PFSK-1 (cell line): ENCODE data around the gene PRLH.

ENCODE experiments used
- FOXP2 ChIP-seq: optimal IDR thresholded peaks from 2 replicates; pipeline ENCODE3; 2011; ENCODE audit warnings: borderline replicate concordance, control low read depth, inconsistent platforms; ENCODE audit not compliant: insufficient read depth; ENCODE audit errors: extremely low read length, extremely low read depth
- POLR2AphosphoS5 ChIP-seq: IDR thresholded peaks from 2 replicates; pipeline ENCODE4 v1.6.1; 2012; ENCODE audit warnings: low read depth, mild to moderate bottlenecking, control low read depth, low read length, moderate library complexity
- SIN3A ChIP-seq: IDR thresholded peaks from 2 replicates; pipeline ENCODE4 v1.6.1; 2012; ENCODE audit warnings: mild to moderate bottlenecking, low read length, moderate library complexity, borderline replicate concordance; ENCODE audit not compliant: insufficient read depth
- TAF1 ChIP-seq: IDR thresholded peaks from 2 replicates; pipeline ENCODE4 v1.6.1; 2012; ENCODE audit warnings: low read length, control low read depth, borderline replicate concordance; ENCODE audit not compliant: insufficient read depth
- TF ChIP-seq, protein P1 (sequence below), 2 experiments: IDR thresholded peaks; 2 replicates each; pipeline versions ENCODE4 v1.6.1 to v1.8.0; 2011 to 2012; ENCODE audit warnings: low read depth in 2 of 2, low read length in 2 of 2, control low read depth in 1 of 2, inconsistent platforms in 1 of 2, mild to moderate bottlenecking in 1 of 2, moderate library complexity in 1 of 2; ENCODE audit not compliant: insufficient read depth in 1 of 2

PRLH gene

GRCh38 chr2:237563816-237564215 lies 2.6 kb upstream of the PRLH start:
- TF ChIP-seq POLR2AphosphoS5: no peak
- no peak for TF ChIP-seq SIN3A
- no peak for TF ChIP-seq FOXP2
- no peak for TF ChIP-seq TAF1
- TF ChIP-seq, protein P1, sequence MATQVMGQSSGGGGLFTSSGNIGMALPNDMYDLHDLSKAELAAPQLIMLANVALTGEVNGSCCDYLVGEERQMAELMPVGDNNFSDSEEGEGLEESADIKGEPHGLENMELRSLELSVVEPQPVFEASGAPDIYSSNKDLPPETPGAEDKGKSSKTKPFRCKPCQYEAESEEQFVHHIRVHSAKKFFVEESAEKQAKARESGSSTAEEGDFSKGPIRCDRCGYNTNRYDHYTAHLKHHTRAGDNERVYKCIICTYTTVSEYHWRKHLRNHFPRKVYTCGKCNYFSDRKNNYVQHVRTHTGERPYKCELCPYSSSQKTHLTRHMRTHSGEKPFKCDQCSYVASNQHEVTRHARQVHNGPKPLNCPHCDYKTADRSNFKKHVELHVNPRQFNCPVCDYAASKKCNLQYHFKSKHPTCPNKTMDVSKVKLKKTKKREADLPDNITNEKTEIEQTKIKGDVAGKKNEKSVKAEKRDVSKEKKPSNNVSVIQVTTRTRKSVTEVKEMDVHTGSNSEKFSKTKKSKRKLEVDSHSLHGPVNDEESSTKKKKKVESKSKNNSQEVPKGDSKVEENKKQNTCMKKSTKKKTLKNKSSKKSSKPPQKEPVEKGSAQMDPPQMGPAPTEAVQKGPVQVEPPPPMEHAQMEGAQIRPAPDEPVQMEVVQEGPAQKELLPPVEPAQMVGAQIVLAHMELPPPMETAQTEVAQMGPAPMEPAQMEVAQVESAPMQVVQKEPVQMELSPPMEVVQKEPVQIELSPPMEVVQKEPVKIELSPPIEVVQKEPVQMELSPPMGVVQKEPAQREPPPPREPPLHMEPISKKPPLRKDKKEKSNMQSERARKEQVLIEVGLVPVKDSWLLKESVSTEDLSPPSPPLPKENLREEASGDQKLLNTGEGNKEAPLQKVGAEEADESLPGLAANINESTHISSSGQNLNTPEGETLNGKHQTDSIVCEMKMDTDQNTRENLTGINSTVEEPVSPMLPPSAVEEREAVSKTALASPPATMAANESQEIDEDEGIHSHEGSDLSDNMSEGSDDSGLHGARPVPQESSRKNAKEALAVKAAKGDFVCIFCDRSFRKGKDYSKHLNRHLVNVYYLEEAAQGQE (IDR thresholded peaks at IDR 0.05; ENCODE audit: insufficient read depth in 1 of 2, low read depth in 2 of 2, low read length in 2 of 2): peak; percentile 88 to 92

DNA sequence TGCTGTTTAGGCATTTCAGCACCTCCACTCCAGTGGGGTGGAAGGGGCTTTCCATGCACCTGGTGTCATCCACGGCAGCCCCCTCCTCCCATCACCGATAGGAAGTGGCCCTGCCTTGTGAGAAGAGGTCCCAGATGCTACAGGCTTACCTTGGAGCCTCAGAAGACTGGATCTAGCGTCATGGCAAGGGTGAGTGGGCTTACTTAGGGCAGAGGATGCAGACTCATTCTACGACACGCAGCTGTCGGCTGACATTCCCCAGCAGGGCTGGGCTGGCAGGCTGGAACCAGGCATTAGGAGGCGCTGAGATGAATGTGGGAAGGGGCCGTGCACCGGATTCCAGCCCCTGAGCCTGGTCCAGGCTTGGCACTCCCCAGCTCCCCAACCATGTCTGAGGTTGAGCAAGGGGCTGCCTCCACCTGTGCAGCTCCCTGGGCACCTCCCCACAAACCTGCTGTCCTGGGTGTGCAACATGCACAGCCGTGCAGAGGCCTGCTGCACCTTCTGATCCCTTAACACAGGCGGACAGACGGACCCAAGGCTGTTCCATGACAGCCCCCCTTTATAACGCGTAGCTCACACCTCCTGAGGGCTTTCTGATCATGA lies 1.7 kb upstream of the PRLH start:
- TF ChIP-seq, protein P1 (IDR thresholded peaks at IDR 0.05; ENCODE audit: insufficient read depth in 1 of 2, low read depth in 2 of 2, low read length in 2 of 2): no peak
- no peak for TF ChIP-seq TAF1
- no peak for TF ChIP-seq POLR2AphosphoS5
- no peak for TF ChIP-seq SIN3A
- TF ChIP-seq FOXP2: no peak

- TF ChIP-seq POLR2AphosphoS5 (no peak), FOXP2 (no peak), SIN3A (no peak), TAF1 (no peak)
- TF ChIP-seq, protein P1 (IDR thresholded peaks at IDR 0.05; ENCODE audit: insufficient read depth in 1 of 2, low read depth in 2 of 2, low read length in 2 of 2): no peak
These were observed 400 bp upstream of the PRLH start for GRCh38 chr2:237565974-237566373.

DNA sequence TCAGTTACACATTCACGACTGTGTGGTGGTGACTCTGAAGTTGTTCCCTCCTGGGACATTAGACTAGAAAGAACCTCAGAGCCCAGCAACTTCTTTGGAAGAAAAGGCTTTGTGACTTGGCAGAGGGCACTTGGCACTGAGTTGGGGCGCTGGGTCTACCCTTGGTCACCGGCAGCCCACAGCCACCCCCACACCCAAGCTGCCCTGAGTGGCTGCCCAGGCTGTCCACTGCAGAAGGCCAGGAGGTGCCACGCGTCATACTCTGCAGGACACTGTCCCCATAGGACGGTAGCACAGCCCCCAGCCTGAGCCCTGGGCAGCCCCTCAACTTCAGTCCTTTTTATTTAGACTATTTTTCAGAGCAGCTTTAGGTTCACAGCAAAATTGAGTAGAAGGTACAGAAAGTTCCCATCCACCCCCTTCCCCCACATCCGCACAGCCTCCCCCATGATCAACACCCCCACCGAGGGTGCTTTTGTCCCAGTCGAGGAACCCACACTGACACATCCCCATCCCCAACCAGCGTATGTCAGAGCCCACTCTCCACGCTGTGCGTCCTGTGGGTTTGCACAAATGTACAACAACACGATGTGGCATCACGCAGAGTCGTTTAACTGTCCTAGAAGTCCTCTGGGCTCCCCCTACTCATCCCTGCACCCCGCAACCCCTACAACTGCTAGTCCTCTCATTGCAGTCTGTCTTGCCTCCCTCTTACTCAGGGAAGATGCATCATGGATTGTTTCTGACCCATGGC lies 1.1 kb downstream of the PRLH start:
- TF ChIP-seq TAF1 (no peak), FOXP2 (no peak), POLR2AphosphoS5 (no peak)
- TF ChIP-seq, protein P1 (IDR thresholded peaks at IDR 0.05; ENCODE audit: insufficient read depth in 1 of 2, low read depth in 2 of 2, low read length in 2 of 2): no peak
